Measurements from ENCODE around the gene NF1.
A peak's percentile ranks its signal among the peaks of the same experiment; 100 is the strongest.

The NF1 gene

GRCh38 chr17:31294820-31295488 is 200.2 kb downstream of the NF1 start:
- DNase-seq (ENCODE audit: low read depth in 2 of 2): no peak

GRCh38 chr17:31295489-31295871 is 200.7 kb downstream of the NF1 start:
- DNase-seq (ENCODE audit: low read depth in 2 of 2): no peak

- no peak for DNase-seq (ENCODE audit: low read depth in 2 of 2)
These were observed 201.4 kb downstream of the NF1 start for GRCh38 chr17:31296142-31296541.

GRCh38 chr17:31297090-31297489 is 202.3 kb downstream of the NF1 start, which contains the start of gene OMG:
Gene OMG, minus strand, starts transcription at chr17:31297239. Its CDS starts 908 bp downstream, at chr17:31296331.
- DNase-seq (ENCODE audit: low read depth in 2 of 2): no peak

GRCh38 chr17:31299624-31300023 is 204.8 kb downstream of the NF1 start:
- no peak for DNase-seq (ENCODE audit: low read depth in 2 of 2)

GRCh38 chr17:31307640-31308039 is 212.9 kb downstream of the NF1 start:
- DNase-seq (ENCODE audit: low read depth in 2 of 2): no peak

GRCh38 chr17:31308372-31309334 is 213.9 kb downstream of the NF1 start:
- no peak for DNase-seq (ENCODE audit: low read depth in 2 of 2)

- DNase-seq (ENCODE audit: low read depth in 2 of 2): no peak
These were observed 214.8 kb downstream of the NF1 start for GRCh38 chr17:31309556-31309955.

- peak in 1 of 2 donors; percentile 15 for DNase-seq (ENCODE audit: low read depth in 2 of 2)
These were observed 215.5 kb downstream of the NF1 start for GRCh38 chr17:31310260-31310659.

GRCh38 chr17:31310886-31311285 is 216.1 kb downstream of the NF1 start:
- no peak for DNase-seq (ENCODE audit: low read depth in 2 of 2)

- no peak for DNase-seq (ENCODE audit: low read depth in 2 of 2)
These were observed 216.7 kb downstream of the NF1 start for GRCh38 chr17:31311526-31311925.

GRCh38 chr17:31312223-31312622 is 217.4 kb downstream of the NF1 start:
- DNase-seq (ENCODE audit: low read depth in 2 of 2): peak in 1 of 2 donors; percentile 18

GRCh38 chr17:31313982-31314781 is 219.4 kb downstream of the NF1 start, which contains the start of gene EVI2B:
Gene EVI2B, minus strand, starts transcription at chr17:31314054. Its CDS starts 8,445 bp downstream, at chr17:31305609.
- DNase-seq (ENCODE audit: low read depth in 2 of 2): no peak

GRCh38 chr17:31314782-31315100 is 220.0 kb downstream of the NF1 start:
- no peak for DNase-seq (ENCODE audit: low read depth in 2 of 2)

GRCh38 chr17:31318298-31318801 is 223.6 kb downstream of the NF1 start:
- DNase-seq (ENCODE audit: low read depth in 2 of 2): peak; percentile 19 to 42

- no peak for DNase-seq (ENCODE audit: low read depth in 2 of 2)
These were observed 224.3 kb downstream of the NF1 start for GRCh38 chr17:31318851-31319661.

- no peak for DNase-seq (ENCODE audit: low read depth in 2 of 2)
These were observed 225.5 kb downstream of the NF1 start for GRCh38 chr17:31320241-31320640.

- no peak for DNase-seq (ENCODE audit: low read depth in 2 of 2)
These were observed 226.0 kb downstream of the NF1 start for GRCh38 chr17:31320791-31321190.

GRCh38 chr17:31321481-31321880 is 226.7 kb downstream of the NF1 start, which contains the start of gene EVI2A:
Gene EVI2A, minus strand, starts transcription at chr17:31321622. Its CDS starts 2,609 bp downstream, at chr17:31319013.
- peak; percentile 57 to 70 for DNase-seq (ENCODE audit: low read depth in 2 of 2)

GRCh38 chr17:31321966-31322365 is 227.2 kb downstream of the NF1 start:
- DNase-seq (ENCODE audit: low read depth in 2 of 2): no peak

- no peak for DNase-seq (ENCODE audit: low read depth in 2 of 2)
These were observed 228.8 kb downstream of the NF1 start for GRCh38 chr17:31323551-31323950.
